Memory B cell (primary cell): ENCODE data around the gene NCBP3.
"Not testable (repeated sequence)": the region's sequence is repeated elsewhere in the genome, so short reads cannot be mapped to it uniquely, and the experiment has no call there.

ENCODE experiments used
- ATAC-seq: fragments of 150-1000 bp; cut with Tn5 transposase; 2 replicates; pipeline ENCODE4 v1.10.0; 2021; ENCODE audit warnings: low read depth, mild to moderate bottlenecking, moderate library complexity
- DNase-seq, 2 donors: peaks; one replicate each; pipeline ENCODE4 v3.0.0; 2022; ENCODE audit warnings: low spot score in 2 of 2
- H3K27ac Mint-ChIP-seq: one replicate; pipeline ENCODE4 v1.8.0; 2022; ENCODE audit warnings: mild to moderate bottlenecking, moderate library complexity, mixed read lengths
- H3K27me3 Mint-ChIP-seq: one replicate; pipeline ENCODE4 v1.8.0; 2022; ENCODE audit warnings: mixed read lengths
- H3K36me3 Mint-ChIP-seq: one replicate; pipeline ENCODE4 v1.8.0; 2022; ENCODE audit warnings: mild to moderate bottlenecking, mixed read lengths
- H3K4me1 Mint-ChIP-seq: one replicate; pipeline ENCODE4 v1.8.0; 2022; ENCODE audit warnings: mixed read lengths
- H3K4me3 Mint-ChIP-seq: one replicate; pipeline ENCODE4 v1.8.0; 2022; ENCODE audit warnings: mild to moderate bottlenecking, moderate library complexity, mixed read lengths
- H3K9me3 Mint-ChIP-seq: one replicate; pipeline ENCODE4 v1.8.0; 2022; ENCODE audit warnings: mixed read lengths

NCBP3 gene

DNA sequence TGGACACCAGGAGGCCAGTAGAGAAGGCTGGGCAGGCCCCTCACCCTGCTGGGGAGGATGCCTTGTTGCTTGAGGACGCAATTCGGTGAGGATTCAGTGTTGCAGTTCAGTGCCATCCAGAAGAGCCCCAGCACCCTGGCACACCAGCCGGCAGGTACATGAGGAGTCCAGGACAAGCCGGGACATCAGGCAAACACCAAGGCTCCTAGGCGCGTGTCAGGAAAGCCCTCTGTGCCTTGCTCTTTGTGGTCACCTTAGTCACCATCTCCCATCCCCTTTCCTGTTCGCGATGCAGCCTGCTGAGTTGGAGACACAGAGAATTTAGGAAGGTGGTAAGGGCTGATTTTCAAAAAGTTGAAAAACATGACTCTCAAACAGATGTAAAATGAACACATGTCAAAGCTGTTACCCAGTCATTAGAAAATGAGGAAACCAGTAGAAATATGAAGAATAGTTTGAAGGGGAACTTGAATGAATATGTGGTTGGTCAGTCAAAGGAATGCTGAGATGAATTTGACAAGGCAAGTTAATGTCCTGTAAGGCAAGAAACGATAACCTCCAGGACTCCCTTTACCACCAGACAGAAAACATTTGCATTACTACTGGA, 2.3 kb upstream of the NCBP3 start:
- H3K4me1 Mint-ChIP-seq = peaks cover 12% of the 10 kb centered on the region
- no peak overlapping the region for H3K27ac Mint-ChIP-seq
- H3K9me3 Mint-ChIP-seq = no peaks in the 10 kb centered on the region
- H3K36me3 Mint-ChIP-seq = peaks cover 1% of the 10 kb centered on the region
- DNase-seq = no peak
- no peak overlapping the region for H3K4me3 Mint-ChIP-seq
- H3K27me3 Mint-ChIP-seq = peaks cover 6% of the 10 kb centered on the region
- ATAC-seq = no peak

GRCh38 chr17:3847165-3847670, 1.2 kb upstream of the NCBP3 start:
- Mint-ChIP-seq H3K4me3 (peak overlapping the region; percentile 28), H3K9me3 (no peaks in the 10 kb centered on the region)

GRCh38 chr17:3846437-3847164, 555 bp upstream of the NCBP3 start:
- Mint-ChIP-seq H3K9me3 (no peaks in the 10 kb centered on the region), H3K4me1 (peaks cover 12% of the 10 kb centered on the region), H3K36me3 (peaks cover 1% of the 10 kb centered on the region), H3K27ac (peak overlapping the region; percentile 89), H3K27me3 (no peaks in the 10 kb centered on the region), H3K4me3 (peak overlapping the region; percentile 88)
- DNase-seq (no peak), ATAC-seq (no peak)

More at GRCh38 chr17:3847165-3847670, 1.2 kb upstream of the NCBP3 start:
- peaks cover 1% of the 10 kb centered on the region for H3K36me3 Mint-ChIP-seq
- peaks cover 3% of the 10 kb centered on the region for H3K27me3 Mint-ChIP-seq
- peaks cover 12% of the 10 kb centered on the region for H3K4me1 Mint-ChIP-seq
- no peak for DNase-seq
- H3K27ac Mint-ChIP-seq = peak overlapping the region; percentile 16
- ATAC-seq = no peak

DNA sequence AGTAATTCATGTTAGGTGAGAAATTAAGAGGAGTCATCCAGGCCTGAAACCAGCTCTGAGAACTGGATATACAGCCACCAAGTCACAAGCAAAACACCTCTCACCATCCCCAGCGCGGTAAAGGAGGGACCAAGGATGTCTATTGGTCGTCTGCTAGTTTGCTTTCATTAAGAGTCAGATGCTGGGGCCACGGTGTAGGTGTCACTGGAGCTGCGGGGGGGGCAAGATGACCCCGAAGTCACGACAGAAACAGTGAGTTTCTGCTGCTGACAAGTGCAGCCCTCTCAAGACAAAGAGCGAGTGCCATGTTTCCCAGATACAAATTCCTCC, 790 bp downstream of the NCBP3 start:
- H3K36me3 Mint-ChIP-seq = peaks cover 3% of the 10 kb centered on the region
- peaks cover 15% of the 10 kb centered on the region for H3K4me1 Mint-ChIP-seq
- no peaks in the 10 kb centered on the region for H3K27me3 Mint-ChIP-seq
- DNase-seq (no peak), ATAC-seq (no peak)
- peak overlapping the region; percentile 88 for H3K4me3 Mint-ChIP-seq
- no peaks in the 10 kb centered on the region for H3K9me3 Mint-ChIP-seq
- H3K27ac Mint-ChIP-seq = peak overlapping the region; percentile 89

GRCh38 chr17:3844556-3844955, 1.5 kb downstream of the NCBP3 start:
- not testable (repeated sequence) for DNase-seq, H3K36me3 Mint-ChIP-seq, H3K27ac Mint-ChIP-seq, ATAC-seq, H3K9me3 Mint-ChIP-seq, H3K27me3 Mint-ChIP-seq
- peaks cover 15% of the 10 kb centered on the region for H3K4me1 Mint-ChIP-seq
- peak overlapping the region; percentile 25 for H3K4me3 Mint-ChIP-seq

- Mint-ChIP-seq H3K36me3 (peaks cover 3% of the 10 kb centered on the region), H3K4me3 (peak overlapping the region; percentile 25), H3K4me1 (peaks cover 15% of the 10 kb centered on the region), H3K27me3 (no peaks in the 10 kb centered on the region), H3K9me3 (no peaks in the 10 kb centered on the region), H3K27ac (peak overlapping the region; percentile 50)
- DNase-seq = peak; percentile 37 to 47
- peak; percentile 17 for ATAC-seq
Observed at GRCh38 chr17:3843935-3844516, 2.0 kb downstream of the NCBP3 start.

DNA sequence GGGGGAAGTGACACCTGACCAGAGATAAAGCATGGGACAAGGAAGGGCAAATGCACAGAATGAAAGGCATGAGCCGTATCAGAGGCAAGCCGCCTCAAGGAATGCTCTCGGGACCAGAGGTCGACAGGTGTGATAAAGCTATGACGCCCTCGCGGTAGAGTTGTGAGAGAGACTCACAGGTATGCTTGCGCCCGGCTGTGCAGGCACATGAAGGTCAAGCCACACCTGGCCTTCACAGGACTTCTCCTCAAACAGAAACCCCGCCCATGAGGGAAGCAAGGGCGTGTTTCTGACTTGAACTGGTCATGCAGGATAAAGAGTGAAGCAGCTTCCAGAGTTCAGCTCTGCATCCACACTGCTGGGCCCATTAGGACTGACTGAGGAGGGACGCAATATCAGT, 7.8 kb downstream of the NCBP3 start:
- no peak overlapping the region for H3K4me3 Mint-ChIP-seq
- no peak for DNase-seq
- peaks cover 16% of the 10 kb centered on the region for H3K4me1 Mint-ChIP-seq
- ATAC-seq = no peak
- H3K27ac Mint-ChIP-seq = no peak overlapping the region
- no peaks in the 10 kb centered on the region for H3K9me3 Mint-ChIP-seq
- peaks cover 16% of the 10 kb centered on the region for H3K36me3 Mint-ChIP-seq
- H3K27me3 Mint-ChIP-seq = no peaks in the 10 kb centered on the region

DNA sequence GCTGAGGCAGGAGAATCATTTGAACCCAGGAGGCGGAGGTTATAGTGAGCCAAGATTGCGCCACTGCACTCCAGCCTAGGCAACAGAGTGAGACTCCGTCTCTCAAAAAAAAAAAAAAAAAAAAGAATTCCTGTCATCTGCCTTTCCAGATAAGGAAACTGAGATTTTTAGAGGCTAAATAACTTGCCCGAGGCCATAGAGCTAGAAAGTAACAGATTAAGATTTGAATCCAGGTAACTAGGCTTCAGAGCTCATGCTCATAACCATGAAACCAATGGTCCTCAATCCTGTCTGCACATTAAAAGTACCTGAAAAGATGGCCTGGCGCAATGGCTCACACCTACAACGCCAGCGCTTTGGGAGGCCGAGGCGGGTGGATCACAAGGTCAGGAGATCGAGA, 9.5 kb downstream of the NCBP3 start:
- ATAC-seq (no peak), DNase-seq (no peak)
- Mint-ChIP-seq H3K4me3 (no peak overlapping the region), H3K9me3 (no peaks in the 10 kb centered on the region), H3K36me3 (peaks cover 18% of the 10 kb centered on the region), H3K4me1 (peaks cover 16% of the 10 kb centered on the region), H3K27ac (no peak overlapping the region), H3K27me3 (no peaks in the 10 kb centered on the region)

- peaks cover 15% of the 10 kb centered on the region for H3K4me1 Mint-ChIP-seq
- ATAC-seq (no peak), DNase-seq (no peak)
- no peak overlapping the region for H3K4me3 Mint-ChIP-seq
- H3K27ac Mint-ChIP-seq = peak overlapping the region; percentile 57
- H3K27me3 Mint-ChIP-seq = no peaks in the 10 kb centered on the region
- H3K9me3 Mint-ChIP-seq = no peaks in the 10 kb centered on the region
- H3K36me3 Mint-ChIP-seq = peaks cover 18% of the 10 kb centered on the region
Observed at GRCh38 chr17:3835410-3836229, 10.4 kb downstream of the NCBP3 start.

DNA sequence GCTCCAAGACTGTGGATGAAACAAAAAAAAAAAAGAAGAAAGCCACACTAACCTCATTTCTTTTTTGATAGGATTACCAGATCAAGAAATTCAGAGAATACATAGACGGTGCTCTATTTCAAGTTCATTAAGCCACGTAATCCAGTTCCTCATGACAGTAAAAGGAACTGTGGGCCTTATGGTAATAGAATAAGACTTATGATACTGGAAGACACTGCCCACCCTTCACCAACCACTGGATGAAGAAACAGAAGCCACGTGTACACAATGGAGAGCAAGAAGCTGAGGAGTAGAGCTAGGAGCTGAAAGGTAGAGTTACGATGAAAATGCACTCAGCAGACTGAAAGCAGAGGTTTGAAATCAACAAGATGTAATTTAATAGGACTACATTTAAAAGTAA, 11.2 kb downstream of the NCBP3 start:
- ATAC-seq (no peak), DNase-seq (no peak)
- Mint-ChIP-seq H3K4me1 (peaks cover 14% of the 10 kb centered on the region), H3K9me3 (no peaks in the 10 kb centered on the region), H3K36me3 (peaks cover 17% of the 10 kb centered on the region), H3K27me3 (no peaks in the 10 kb centered on the region), H3K4me3 (no peak overlapping the region), H3K27ac (peak overlapping the region; percentile 57)

- ATAC-seq (no peak), DNase-seq (no peak)
- no peaks in the 10 kb centered on the region for H3K27me3 Mint-ChIP-seq
- no peak overlapping the region for H3K27ac Mint-ChIP-seq
- H3K4me1 Mint-ChIP-seq = peaks cover 5% of the 10 kb centered on the region
- no peaks in the 10 kb centered on the region for H3K9me3 Mint-ChIP-seq
- H3K4me3 Mint-ChIP-seq = no peak overlapping the region
- H3K36me3 Mint-ChIP-seq = peaks cover 21% of the 10 kb centered on the region
Observed at GRCh38 chr17:3828852-3829232, 17.2 kb downstream of the NCBP3 start.

DNA sequence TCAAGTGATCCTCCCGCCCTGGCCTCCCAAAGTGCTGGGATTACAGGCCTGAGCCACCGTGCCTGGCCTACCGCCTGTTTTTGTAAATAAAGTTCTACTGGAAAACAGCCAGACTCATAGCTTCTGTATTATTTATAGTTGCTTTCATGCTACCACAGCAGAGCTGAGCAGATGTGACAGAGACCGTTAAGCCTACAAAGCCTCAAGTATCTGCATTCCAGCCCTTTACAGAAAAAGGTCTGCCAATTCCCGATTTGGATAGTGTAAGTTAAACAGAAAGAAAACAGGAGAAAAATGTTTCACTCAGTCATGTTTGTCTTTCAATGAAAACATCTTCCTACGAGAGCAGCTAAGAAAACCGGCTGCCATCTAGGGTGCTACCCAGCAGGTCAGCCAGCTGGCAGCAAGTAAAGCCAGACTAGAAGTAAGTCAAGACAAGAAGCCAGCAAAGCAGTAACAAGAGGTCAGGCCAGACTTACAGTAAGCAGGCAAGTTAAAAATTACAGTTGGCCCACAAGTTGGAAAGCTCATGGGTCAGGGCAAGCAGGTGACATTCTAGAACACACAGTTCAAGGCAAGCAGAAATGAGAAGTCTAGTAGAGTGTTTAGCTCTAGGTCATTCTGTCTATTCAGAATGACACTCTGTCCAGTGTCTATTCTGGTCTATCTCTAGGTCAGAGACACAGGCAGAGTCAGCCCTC, 17.7 kb downstream of the NCBP3 start:
- Mint-ChIP-seq H3K4me3 (no peak overlapping the region), H3K27me3 (no peaks in the 10 kb centered on the region), H3K36me3 (peaks cover 20% of the 10 kb centered on the region), H3K27ac (no peak overlapping the region), H3K4me1 (peaks cover 3% of the 10 kb centered on the region), H3K9me3 (no peaks in the 10 kb centered on the region)
- ATAC-seq = no peak
- DNase-seq = no peak

GRCh38 chr17:3827124-3827773, 18.8 kb downstream of the NCBP3 start:
- peak; percentile 63 for ATAC-seq
- Mint-ChIP-seq H3K27me3 (no peaks in the 10 kb centered on the region), H3K9me3 (no peaks in the 10 kb centered on the region), H3K4me3 (no peak overlapping the region), H3K4me1 (peaks cover 3% of the 10 kb centered on the region), H3K36me3 (peaks cover 17% of the 10 kb centered on the region), H3K27ac (peak overlapping the region; percentile 20)
- DNase-seq = peak; percentile 72 to 74
